ENCODE data around the gene ING5.
A peak's percentile ranks its signal among the peaks of the same experiment; 100 is the strongest.

ING5 gene

GRCh38 chr2:241708879-241709278 lies 7.0 kb downstream of the ING5 start:
- DNase-seq = no peak

DNA sequence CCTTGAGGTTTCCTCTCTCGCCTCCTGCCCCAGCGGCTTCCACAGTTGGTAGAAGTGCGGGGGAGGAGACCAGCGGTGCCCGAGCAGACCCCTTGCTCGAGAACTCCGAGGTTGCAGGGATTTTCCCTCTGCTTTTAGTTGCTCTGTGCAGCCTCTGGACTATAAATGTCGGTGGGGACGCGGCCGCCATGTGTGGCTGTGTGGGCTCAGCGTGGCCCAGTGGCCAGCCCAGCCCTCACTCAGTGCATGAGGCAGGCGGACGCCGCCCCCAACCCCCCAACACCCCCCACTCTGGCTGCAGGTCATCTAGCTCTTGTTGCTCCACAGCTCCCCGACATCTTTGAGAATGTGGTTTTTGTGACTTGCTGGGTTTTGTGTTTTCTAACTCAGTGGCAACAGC lies 17.3 kb downstream of the ING5 start:
- DNase-seq = no peak

- DNase-seq = no peak
Measured at GRCh38 chr2:241720099-241720498, 18.3 kb downstream of the ING5 start.

GRCh38 chr2:241720560-241720959 lies 18.7 kb downstream of the ING5 start:
- DNase-seq = no peak

- DNase-seq = no peak
Measured at GRCh38 chr2:241721852-241722251, 20.0 kb downstream of the ING5 start.

DNA sequence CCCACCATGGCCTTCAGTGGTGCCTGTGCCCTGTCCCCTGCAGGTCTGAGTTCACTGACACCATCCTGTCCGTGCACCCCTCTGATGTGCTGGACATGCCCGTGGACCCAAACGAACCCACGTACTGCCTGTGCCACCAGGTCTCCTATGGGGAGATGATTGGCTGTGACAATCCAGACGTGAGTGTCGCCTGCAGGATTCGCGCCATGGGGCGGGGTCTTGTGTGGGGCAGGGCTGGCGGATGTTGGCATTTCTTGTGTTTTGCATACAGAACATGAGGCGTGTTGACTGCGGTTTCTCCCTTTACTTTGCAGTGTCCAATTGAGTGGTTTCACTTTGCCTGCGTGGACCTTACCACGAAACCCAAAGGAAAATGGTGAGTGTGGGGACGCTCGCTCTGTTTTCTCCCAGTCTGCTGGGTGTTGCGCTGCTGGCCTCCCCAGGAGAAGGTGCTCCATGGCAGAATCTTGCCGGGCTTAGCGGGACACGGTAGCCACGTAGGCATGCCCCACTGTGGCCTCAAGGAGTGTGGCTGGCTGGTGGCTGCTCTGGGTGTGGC lies 21.1 kb downstream of the ING5 start:
- no peak for DNase-seq

GRCh38 chr2:241724259-241724974 lies 22.6 kb downstream of the ING5 start:
- DNase-seq = no peak

DNA sequence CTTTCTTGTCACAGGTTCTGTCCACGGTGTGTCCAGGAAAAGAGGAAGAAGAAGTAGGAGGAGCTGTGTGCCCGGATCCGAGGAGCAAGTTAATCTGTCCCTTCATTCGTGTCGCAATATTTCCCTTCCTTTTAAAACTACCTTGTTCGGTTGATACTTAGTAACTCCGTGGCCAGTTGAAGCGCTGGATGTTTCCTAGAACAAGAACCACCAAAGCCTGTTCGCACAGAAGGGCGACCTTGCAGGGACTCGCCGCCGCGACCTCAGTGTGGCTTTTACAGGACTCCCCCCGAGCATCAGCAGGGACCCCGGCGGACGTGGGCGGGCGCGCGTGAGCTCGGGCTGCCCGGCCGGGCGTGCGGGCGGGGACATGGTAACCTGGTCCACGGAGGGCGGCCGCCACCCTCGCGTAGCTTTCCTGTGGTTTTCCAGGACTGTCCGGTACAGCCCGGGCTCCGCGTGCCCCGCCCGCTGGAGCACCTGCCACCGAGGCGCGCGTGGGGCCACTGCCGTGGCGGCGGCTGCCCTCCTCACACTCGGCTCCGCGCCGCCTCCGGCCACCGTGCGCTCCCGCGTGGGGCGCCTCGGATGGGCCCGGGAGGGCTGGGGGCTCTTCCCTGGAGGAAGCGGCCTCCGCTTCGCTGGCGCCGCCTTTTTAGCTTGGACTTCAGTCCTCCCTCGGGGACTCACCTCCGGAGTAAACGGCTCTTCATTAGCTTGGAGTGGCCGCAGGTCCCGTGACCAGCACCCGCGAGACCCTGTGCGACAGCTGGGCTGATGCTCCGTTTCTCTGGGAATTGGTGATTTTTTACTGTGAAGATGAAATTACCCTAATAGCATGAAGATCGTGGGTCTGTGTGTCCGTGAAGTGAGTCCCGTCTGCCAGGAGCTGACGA lies 23.4 kb downstream of the ING5 start:
- DNase-seq = no peak

DNA sequence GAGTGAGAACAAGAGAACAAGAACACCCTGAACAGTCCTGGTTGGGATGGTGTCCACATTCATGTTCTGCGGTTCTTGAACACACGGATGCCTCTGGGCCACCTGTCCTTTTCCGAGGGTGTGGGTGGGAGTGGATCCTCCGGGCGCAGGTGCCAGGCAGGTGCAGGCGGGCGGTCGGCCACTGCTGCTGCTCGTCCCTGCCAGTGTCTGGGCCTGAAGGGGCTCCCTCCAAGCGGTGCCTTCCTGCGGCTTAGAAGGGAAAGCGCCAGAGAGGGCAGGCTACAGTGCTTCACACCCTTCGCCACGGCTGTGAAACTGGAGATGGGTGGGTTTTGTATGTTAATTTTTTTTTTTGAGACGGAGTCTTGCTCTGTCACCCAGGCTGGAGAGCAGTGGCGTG lies 24.6 kb downstream of the ING5 start:
- DNase-seq = no peak

DNA sequence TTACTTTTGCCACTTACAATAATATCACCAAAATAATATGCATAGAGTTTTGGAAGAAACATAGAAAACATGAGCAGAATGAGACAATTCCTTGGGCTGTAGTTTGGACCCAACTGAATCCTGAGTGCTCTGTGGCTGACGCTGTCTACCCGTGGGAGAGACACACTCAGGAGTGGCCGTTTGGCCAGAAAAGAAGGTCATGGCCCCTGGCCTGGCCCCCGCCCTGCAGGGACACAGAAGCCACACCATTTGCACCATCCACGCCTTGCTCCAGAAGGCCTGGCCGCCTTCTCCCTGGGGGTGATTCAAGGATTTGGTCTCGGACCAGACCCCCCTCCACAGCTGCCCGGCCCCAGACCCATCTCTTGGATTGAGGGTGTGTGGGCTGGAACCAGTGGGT lies 26.2 kb downstream of the ING5 start:
- no peak for DNase-seq

- no peak for DNase-seq
Measured at GRCh38 chr2:241728627-241729026, 26.8 kb downstream of the ING5 start.

DNA sequence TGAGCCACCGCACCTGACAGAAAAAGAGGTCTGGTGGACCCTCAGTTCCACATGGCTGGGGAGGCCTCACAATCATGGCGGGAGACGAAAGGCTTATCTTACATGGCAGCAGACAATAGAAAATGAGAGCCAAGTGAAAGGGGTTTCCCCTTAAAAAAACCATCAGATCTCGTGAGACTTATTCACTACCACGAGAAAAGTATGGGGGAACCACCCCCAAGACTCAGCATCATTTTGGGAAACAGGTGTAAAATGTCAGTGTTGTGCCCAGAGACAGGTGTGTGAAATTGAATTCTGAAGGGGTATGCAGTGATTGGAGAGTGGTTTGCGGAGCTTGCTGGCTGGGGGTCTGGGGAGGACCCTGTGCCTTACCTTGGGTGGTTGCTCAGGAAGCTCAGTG lies 28.0 kb downstream of the ING5 start:
- no peak for DNase-seq

DNA sequence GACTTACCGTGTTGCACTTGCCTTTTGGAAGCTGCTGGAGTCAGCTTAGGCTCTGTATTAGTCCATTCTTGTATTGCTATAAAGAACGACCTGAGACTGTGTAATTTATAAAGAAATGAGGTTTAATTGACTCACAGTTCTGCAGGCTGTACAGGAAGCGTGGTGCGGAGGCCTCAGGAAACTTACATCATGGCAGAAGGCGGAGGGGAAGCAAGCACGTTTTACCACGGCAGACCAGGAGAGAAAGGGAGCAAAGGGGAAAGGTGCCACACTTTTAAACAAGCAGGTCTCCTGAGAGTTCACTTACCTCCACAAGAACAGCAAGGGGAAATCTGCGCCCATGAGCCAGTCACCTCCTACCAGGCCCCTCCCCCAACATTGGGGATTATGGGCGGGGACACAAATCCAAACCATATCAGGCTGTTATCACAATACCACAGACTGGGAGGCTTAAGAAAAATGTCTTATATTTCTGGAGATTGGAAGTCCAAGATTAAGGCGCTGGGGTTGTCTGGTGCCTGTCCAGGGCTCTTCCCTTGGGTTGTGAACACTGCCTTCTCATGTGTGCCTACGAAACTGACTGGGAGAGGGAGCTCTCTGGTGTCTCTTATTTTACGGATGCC lies 28.9 kb downstream of the ING5 start:
- peak; percentile 56 to 72 for DNase-seq

DNA sequence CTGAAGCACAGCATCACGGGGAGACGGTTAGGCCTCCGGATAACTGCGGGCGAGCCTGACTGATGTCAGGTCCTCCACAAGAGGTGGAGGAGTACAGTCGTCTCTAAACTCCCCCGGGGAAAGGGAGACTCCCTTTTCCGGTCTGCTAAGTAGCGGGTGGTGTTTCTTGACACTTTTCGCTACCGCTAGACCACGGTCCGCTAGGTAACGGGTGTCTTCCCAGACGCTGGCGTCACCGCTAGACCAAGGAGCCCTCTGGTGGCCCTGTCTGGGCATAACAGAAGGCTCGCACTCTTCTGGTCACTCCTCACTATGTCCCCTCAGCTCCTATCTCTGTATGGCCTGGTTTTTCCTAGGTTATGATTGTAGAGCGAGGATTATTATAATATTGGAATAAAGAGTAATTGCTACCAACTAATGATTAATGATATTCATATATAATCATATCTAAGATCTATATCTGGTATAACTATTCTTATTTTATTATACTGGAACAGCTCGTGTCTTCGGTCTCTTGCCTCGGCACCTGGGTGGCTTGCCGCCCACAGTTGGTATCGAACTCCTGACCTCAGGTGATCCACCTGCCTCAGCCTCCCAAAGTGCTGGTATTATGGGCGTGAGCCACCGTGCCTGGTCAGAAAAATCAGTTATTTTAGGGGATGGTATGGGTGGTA lies 30.8 kb downstream of the ING5 start:
- peak; percentile 39 to 48 for DNase-seq

- no peak for DNase-seq
Measured at GRCh38 chr2:241733391-241734207, 31.8 kb downstream of the ING5 start.

DNA sequence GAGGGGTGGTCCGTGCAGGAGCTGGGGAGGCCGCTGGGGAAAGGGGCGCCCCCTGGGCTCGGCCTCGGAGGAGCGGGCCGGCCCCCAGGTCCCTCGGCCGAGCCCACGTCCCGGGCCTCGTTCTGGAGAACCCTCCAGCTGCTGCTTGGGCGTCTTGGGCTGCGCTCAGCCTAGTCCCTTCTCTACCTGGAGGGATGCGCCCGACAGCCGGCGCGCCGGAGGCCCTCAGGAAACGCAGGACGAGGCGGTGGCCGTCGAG lies 32.3 kb downstream of the ING5 start:
- DNase-seq = no peak

DNA sequence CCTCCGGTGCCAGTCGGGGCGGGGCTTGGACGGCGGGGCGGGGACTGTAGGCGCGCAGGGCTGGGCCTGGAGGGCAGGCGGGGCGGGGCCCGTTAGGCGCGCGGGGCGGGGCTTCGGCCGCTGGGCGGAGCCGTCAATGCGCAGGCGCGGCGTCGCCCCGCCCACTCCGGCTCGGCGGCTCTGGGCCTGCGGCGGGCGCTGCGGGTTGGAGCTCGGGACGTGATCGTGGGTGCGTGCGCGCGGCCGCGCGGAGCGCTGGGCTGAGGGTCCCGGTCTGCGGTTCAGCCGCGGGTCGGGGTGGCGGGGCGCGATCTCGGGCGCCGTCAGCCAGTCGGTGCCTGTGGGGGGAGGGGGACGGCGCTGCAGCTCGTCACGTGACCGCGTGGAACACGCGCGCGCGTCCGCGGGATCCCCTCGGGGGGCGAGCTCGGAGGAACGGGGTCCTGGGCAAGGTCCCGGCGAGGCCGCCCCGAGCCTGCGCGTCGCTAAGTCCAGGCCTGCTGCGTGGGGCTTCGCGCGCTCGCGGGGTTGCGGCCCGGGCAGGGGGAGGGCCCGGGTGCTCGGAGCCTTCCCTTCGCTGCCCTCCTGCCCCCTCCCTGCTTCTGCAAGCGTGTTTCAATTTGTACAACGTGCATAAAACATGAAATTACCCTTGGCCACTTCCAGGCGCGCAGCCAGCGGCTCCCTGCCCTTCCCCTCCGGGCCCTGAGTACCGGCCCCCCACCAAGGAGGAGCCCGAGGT lies 32.8 kb downstream of the ING5 start, which contains the start of gene D2HGDH:
Gene D2HGDH (plus strand): TSS at position 164 of the 742 bp plus-strand sequence. CDS start 595 bp downstream, outside the sequence.
- DNase-seq = peak; percentile 92

- no peak for DNase-seq
Measured at GRCh38 chr2:241736111-241736510, 34.3 kb downstream of the ING5 start.

- DNase-seq = no peak
Measured at GRCh38 chr2:241738040-241738686, 36.3 kb downstream of the ING5 start.

DNA sequence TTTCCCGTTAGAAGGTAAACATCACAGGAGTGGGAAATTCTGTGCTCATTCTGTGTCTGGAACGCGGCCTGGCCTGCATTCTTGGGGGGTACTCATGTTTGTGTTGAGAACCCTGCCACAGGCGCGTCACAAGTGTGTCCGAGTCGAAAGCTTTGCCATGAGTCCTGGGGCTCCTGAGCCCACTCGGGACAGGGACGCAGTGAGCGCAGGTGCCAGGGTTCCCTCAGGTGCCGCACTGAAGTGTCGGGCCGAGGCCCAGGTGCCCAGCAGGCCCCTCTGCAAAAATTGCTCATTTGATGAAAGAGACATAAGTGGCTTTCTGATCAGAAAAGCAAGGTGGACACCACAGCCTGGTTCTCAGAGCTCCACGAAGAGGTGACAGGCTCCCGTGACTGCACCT lies 37.3 kb downstream of the ING5 start:
- DNase-seq = no peak

GRCh38 chr2:241739651-241740050 lies 37.8 kb downstream of the ING5 start:
- DNase-seq = peak in 1 of 2 donors; percentile 70

All from inflammatory macrophage (primary cell).